K562 (cell line): ENCODE measurements around the gene SRCAP. TPM values are rescaled to one million over a fixed set of nuclear protein-coding genes. Genes with fewer than 3 reads are reported as not detected.
A peak's percentile ranks its signal among the peaks of the same experiment; 100 is the strongest.

Source experiments
- CHCHD3 ChIP-seq: fragments of 250-450 bp; sonication (Bioruptor Pico); IDR thresholded peaks from 2 replicates; pipeline ENCODE4 v2.1.2; 2022; ENCODE audit warnings: mild to moderate bottlenecking
- CHD4 ChIP-seq: fragments of 200-600 bp; sonication (generic); IDR thresholded peaks from 3 replicates; pipeline ENCODE4 v1.6.1; 2012; ENCODE audit warnings: low read depth, mild to moderate bottlenecking, mixed read lengths, low read length, inconsistent platforms; ENCODE audit not compliant: insufficient read depth, insufficient replicate concordance, poor library complexity, severe bottlenecking
- ELF4 ChIP-seq: fragments of 450-650 bp; formaldehyde crosslinking; IDR thresholded peaks from 2 replicates; pipeline ENCODE4 v1.4.0; 2022; ENCODE audit warnings: missing genetic modification characterization
- FOXK1 ChIP-seq: sonication (generic); formaldehyde crosslinking; IDR thresholded peaks from 2 replicates; pipeline ENCODE4 v1.8.0; 2022; ENCODE audit warnings: missing genetic modification reagents, mild to moderate bottlenecking, borderline replicate concordance
- FOXM1 ChIP-seq, 2 experiments: fragments of 450-650 bp in 1 of 2; sonication (generic) in 1 of 2; formaldehyde crosslinking in 1 of 2; IDR thresholded peaks; 2 replicates each; pipeline versions ENCODE4 v1.6.1 to v1.9.0; 2017 to 2022; ENCODE audit warnings: low read depth in 2 of 2, mild to moderate bottlenecking in 2 of 2, missing genetic modification reagents in 1 of 2, moderate library complexity in 1 of 2
- HDAC1 ChIP-seq, 2 experiments: fragments of 450-650 bp; IDR thresholded peaks; 2 replicates each; pipeline ENCODE4 v1.6.1; 2016 to 2017; ENCODE audit warnings: inconsistent platforms in 1 of 2, mild to moderate bottlenecking in 1 of 2, moderate library complexity in 1 of 2
- HDAC3 ChIP-seq: fragments of 450-650 bp; IDR thresholded peaks from 2 replicates; pipeline ENCODE4 v1.6.1; 2018; ENCODE audit warnings: borderline replicate concordance, mild to moderate bottlenecking, moderate library complexity; ENCODE audit not compliant: partially characterized antibody
- KLF6 ChIP-seq: fragments of 250-450 bp; sonication (Bioruptor Pico); IDR thresholded peaks from 2 replicates; pipeline ENCODE4 v1.4.0; 2020; ENCODE audit warnings: mild to moderate bottlenecking, moderate library complexity, borderline replicate concordance
- NFXL1 ChIP-seq: fragments of 450-650 bp; formaldehyde crosslinking; IDR thresholded peaks from 2 replicates; pipeline ENCODE4 v1.4.0; 2021; ENCODE audit warnings: mild to moderate bottlenecking
- RBM14 ChIP-seq: fragments of 200-400 bp; formaldehyde crosslinking; IDR thresholded peaks from 2 replicates; pipeline ENCODE4 v1.6.1; 2018; ENCODE audit warnings: low read depth, mild to moderate bottlenecking, low read length, moderate library complexity, borderline replicate concordance; ENCODE audit not compliant: insufficient read depth
- RCOR1 ChIP-seq, 2 experiments: IDR thresholded peaks; 2 replicates each; pipeline ENCODE4 v1.6.1; 2012; ENCODE audit warnings: low read depth in 2 of 2, low read length in 2 of 2, borderline replicate concordance in 1 of 2, improper control_type of control experiment in 1 of 2
- RNF2 ChIP-seq: sonication (generic); IDR thresholded peaks from 2 replicates; pipeline ENCODE4 v1.6.1; 2016
- STAT5B ChIP-seq: fragments of 250-450 bp; sonication (Bioruptor Pico); IDR thresholded peaks from 2 replicates; pipeline ENCODE4 v1.8.0; 2021; ENCODE audit warnings: mild to moderate bottlenecking, inconsistent platforms
- TAF9B ChIP-seq: fragments of 450-650 bp; IDR thresholded peaks from 2 replicates; pipeline ENCODE4 v1.6.1; 2018; ENCODE audit warnings: mild to moderate bottlenecking; ENCODE audit not compliant: partially characterized antibody
- ZNF146 ChIP-seq: IDR thresholded peaks from one replicate; pipeline ENCODE4 v1.6.1; 2018; ENCODE audit warnings: missing compliant biosample characterization; ENCODE audit not compliant: unreplicated experiment
- polyA plus RNA-seq, 8 experiments: library from polyadenylated mRNA; depleted of rRNA in 4 of 8; stranded (reverse) in 5 of 8; unstranded in 3 of 8; fragments of >200 nt; fragmentation: Nextera tagmentation in 2 of 8; fragmentation: Illumina TruSeq in 1 of 8; extraction: Ambion mirVana in 2 of 8; extraction: Trizol in 1 of 8; gene quantifications; 2 replicates each; pipeline versions ENCODE4 v1.2.1 to v1.2.3, GENCODE V29; 2011 to 2014; ENCODE audit warnings: inconsistent platforms in 1 of 8, missing spikeins in 1 of 8
- total RNA-seq, 7 experiments: library from RNA; depleted of rRNA in 6 of 7; stranded (reverse); fragments of >200 nt in 6 of 7; fragmentation: Illumina TruSeq in 2 of 7; extraction: Trizol in 2 of 7; gene quantifications; 2 replicates each; pipeline versions ENCODE4 v1.2.1 to v1.2.3, GENCODE V29; 2011 to 2021; ENCODE audit warnings: low replicate concordance in 1 of 7
- TF ChIP-seq, protein P1 (sequence below): sonication (generic); formaldehyde crosslinking; IDR thresholded peaks from 2 replicates; pipeline ENCODE4 v1.9.0; 2022; ENCODE audit warnings: mild to moderate bottlenecking, missing genetic modification reagents
- TF ChIP-seq, protein P2 (sequence below): sonication (generic); formaldehyde crosslinking; IDR thresholded peaks from 2 replicates; pipeline ENCODE4 v1.8.0; 2022; ENCODE audit warnings: mild to moderate bottlenecking, low read depth, missing genetic modification reagents
- TF ChIP-seq, protein P3 (sequence below), 2 experiments: fragments of 450-650 bp in 1 of 2; IDR thresholded peaks; 2 replicates each; pipeline ENCODE4 v1.6.1; 2011 to 2017; ENCODE audit warnings: low read depth in 2 of 2, antibody characterized with exemption in 1 of 2, borderline replicate concordance in 1 of 2, low read length in 1 of 2, mild to moderate bottlenecking in 1 of 2, mixed read lengths in 1 of 2; ENCODE audit not compliant: control insufficient read depth in 1 of 2
- TF ChIP-seq, protein P4 (sequence below): fragments of 450-650 bp; formaldehyde crosslinking; IDR thresholded peaks from 2 replicates; pipeline ENCODE4 v1.4.0; 2020; ENCODE audit warnings: mild to moderate bottlenecking, moderate library complexity

SRCAP gene
- total and polyA plus RNA-seq, 9 of the 15 experiments (the other 6 are each of a cell fraction or from before 2014, with no cell fraction given), result 0.21 to 62.6 (median 5.8) TPM

DNA sequence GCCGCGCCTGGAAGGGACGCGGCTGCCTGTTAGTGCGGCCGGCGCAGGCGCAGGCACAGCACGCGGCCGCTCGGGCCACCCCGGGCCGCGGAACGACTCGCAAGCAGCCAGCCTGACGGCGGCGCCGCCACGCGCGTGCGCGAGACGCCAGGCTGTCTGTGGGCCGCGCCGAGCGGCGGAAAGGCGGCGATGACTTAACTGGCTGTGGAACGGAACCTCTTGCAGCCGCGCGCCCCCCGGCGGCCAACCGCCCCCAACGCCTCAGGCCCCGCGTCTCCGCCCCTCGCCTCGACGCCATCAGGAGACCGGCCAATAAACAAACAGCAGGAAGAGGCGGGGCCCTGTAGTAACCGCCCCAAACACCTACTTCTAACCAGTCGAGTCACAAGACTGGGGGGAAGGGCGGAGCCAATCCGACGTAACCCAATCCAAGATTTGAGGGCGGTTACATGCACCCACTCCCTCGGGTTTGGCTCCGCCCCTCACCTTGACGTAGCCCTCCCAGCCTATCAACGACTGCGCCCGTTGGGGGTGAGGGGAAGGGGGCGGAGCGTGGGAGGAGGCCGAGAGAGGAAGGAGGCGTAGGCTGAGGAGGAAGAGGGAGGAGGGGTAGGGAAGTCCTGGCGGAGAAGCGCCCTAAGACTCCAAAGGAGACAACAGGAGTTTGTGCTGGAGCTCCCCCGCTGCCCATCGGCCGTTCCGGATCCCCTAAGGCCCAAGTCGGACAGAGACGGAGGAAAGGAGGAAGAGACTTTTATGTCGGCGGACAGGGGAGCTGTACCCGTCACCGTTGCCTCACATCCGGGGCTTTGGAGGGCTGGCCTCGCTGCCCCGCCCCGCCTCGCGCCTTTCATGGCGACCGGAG, 40.9 kb upstream of the SRCAP start, which contains the start of gene FBRS (continued):
- TF ChIP-seq, protein P1, sequence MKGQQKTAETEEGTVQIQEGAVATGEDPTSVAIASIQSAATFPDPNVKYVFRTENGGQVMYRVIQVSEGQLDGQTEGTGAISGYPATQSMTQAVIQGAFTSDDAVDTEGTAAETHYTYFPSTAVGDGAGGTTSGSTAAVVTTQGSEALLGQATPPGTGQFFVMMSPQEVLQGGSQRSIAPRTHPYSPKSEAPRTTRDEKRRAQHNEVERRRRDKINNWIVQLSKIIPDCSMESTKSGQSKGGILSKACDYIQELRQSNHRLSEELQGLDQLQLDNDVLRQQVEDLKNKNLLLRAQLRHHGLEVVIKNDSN (CRISPR knock-in tag), result peak; percentile 68; the same call in 1 of the 2 replicates
- TF ChIP-seq HDAC3 (no peak), ZNF146 (no peak), CHD4 (no peak), RCOR1 (IDR thresholded peaks at IDR 0.05; ENCODE audit: borderline replicate concordance in 1 of 2, low read depth in 2 of 2, low read length in 2 of 2) (0 out of 4 replicates have a peak, but pooled peaks of 1 of the 2 experiments have one; percentile 1), HDAC1 (IDR thresholded peaks at IDR 0.05) (peak in 1 of 2 experiments; percentile 34; a peak in 2 of 4 replicates), TAF9B (no peak), FOXM1 (IDR thresholded peaks at IDR 0.05; ENCODE audit: low read depth) (no peak), FOXM1 (CRISPR knock-in tag; IDR thresholded peaks at IDR 0.05; ENCODE audit: low read depth) (0 out of 2 replicates have a peak, but pooled peaks have one; percentile 27), FOXK1 (no peak), RBM14 (no peak), RNF2 (peak; percentile 66), CHCHD3 (CRISPR knock-in tag) (no peak), STAT5B (CRISPR knock-in tag) (no peak), ELF4 (CRISPR knock-in tag) (peak; percentile 92), KLF6 (CRISPR knock-in tag) (no peak), NFXL1 (CRISPR knock-in tag) (no peak)
- TF ChIP-seq, protein P2, sequence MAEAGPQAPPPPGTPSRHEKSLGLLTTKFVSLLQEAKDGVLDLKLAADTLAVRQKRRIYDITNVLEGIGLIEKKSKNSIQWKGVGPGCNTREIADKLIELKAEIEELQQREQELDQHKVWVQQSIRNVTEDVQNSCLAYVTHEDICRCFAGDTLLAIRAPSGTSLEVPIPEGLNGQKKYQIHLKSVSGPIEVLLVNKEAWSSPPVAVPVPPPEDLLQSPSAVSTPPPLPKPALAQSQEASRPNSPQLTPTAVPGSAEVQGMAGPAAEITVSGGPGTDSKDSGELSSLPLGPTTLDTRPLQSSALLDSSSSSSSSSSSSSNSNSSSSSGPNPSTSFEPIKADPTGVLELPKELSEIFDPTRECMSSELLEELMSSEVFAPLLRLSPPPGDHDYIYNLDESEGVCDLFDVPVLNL, result no peak
- TF ChIP-seq, protein P3, sequence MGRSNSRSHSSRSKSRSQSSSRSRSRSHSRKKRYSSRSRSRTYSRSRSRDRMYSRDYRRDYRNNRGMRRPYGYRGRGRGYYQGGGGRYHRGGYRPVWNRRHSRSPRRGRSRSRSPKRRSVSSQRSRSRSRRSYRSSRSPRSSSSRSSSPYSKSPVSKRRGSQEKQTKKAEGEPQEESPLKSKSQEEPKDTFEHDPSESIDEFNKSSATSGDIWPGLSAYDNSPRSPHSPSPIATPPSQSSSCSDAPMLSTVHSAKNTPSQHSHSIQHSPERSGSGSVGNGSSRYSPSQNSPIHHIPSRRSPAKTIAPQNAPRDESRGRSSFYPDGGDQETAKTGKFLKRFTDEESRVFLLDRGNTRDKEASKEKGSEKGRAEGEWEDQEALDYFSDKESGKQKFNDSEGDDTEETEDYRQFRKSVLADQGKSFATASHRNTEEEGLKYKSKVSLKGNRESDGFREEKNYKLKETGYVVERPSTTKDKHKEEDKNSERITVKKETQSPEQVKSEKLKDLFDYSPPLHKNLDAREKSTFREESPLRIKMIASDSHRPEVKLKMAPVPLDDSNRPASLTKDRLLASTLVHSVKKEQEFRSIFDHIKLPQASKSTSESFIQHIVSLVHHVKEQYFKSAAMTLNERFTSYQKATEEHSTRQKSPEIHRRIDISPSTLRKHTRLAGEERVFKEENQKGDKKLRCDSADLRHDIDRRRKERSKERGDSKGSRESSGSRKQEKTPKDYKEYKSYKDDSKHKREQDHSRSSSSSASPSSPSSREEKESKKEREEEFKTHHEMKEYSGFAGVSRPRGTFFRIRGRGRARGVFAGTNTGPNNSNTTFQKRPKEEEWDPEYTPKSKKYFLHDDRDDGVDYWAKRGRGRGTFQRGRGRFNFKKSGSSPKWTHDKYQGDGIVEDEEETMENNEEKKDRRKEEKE (IDR thresholded peaks at IDR 0.05; ENCODE audit: borderline replicate concordance in 1 of 2, control insufficient read depth in 1 of 2, low read depth in 2 of 2, low read length in 1 of 2), result peak in 1 of 2 experiments; percentile 80; a peak in 1 of 4 replicates
- TF ChIP-seq, protein P4, sequence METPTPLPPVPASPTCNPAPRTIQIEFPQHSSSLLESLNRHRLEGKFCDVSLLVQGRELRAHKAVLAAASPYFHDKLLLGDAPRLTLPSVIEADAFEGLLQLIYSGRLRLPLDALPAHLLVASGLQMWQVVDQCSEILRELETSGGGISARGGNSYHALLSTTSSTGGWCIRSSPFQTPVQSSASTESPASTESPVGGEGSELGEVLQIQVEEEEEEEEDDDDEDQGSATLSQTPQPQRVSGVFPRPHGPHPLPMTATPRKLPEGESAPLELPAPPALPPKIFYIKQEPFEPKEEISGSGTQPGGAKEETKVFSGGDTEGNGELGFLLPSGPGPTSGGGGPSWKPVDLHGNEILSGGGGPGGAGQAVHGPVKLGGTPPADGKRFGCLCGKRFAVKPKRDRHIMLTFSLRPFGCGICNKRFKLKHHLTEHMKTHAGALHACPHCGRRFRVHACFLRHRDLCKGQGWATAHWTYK (CRISPR knock-in tag), result peak; percentile 46; the same call in 1 of the 2 replicates
